Astrocyte of the cerebellum (primary cell): ENCODE measurements around the gene CLCN1.
A peak's percentile ranks its signal among the peaks of the same experiment; 100 is the strongest.

ENCODE experiments used
- DNase-seq: peaks from one replicate; pipeline ENCODE4 v3.0.0-alpha.2; 2011; ENCODE audit warnings: low read depth
- H3K4me3 ChIP-seq: 2 replicates; pipeline ENCODE4 v1.5.1; 2011; ENCODE audit warnings: mild to moderate bottlenecking, low read depth, low read length, moderate library complexity
- CTCF ChIP-seq: IDR thresholded peaks from 2 replicates; pipeline ENCODE4 v1.5.1; 2012; ENCODE audit warnings: low read length, low read depth, moderate library complexity, mild to moderate bottlenecking; ENCODE audit errors: missing control alignments
- in situ Hi-C: cut with HindIII; loops from 2 replicates; pipeline ENCODE4 v1.10.0; 2017; ENCODE audit warnings: low sequenced_read_pairs

Gene CLCN1

GRCh38 chr7:143290293-143290692 is 25.6 kb upstream of the CLCN1 start:
- no peak for DNase-seq
- no peak for TF ChIP-seq CTCF
- in situ Hi-C loops, result no loop called here
- H3K4me3 ChIP-seq, result no peak overlapping the region

DNA sequence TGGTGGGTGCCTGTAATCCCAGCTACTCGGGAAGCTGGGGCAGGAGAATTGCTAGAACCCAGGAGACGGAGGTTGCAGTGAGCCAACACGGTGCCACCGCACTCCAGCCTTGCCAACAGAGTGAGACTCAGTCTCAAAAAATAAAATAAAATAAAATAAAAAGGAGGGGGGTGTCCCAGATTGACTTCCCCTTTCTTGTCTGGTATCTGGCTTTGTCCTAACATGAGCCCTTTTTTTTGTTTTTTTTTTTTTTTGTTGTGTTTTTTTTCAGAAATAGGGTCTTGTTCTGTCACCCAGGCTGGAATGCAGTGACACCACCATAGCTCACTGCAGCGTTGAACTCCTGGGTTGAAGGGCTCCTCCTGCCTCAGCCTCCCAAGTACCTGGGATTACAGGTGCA is 23.0 kb upstream of the CLCN1 start:
- H3K4me3 ChIP-seq, result no peak overlapping the region
- DNase-seq, result no peak
- in situ Hi-C loops, result no loop called here
- TF ChIP-seq CTCF, result no peak

DNA sequence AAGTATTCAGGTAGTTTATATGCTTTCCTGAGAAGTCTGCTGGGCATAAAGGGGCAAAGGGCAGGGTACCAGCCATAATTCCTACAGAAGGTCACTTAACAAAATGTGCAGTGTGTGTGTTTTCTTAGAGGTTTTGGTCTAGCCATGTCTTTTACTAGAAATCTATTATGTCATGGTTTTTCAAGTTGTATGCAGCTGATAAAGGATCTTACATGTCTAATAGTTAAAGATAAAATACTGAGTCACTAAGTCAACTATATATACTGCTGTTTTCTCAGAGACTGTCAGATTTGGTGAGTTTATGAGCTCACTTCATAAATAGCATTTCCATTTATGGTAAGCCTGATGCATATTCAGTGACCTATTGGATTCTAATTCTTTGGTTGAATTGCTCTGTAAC is 20.0 kb upstream of the CLCN1 start:
- DNase-seq, result no peak
- TF ChIP-seq CTCF, result no peak
- H3K4me3 ChIP-seq, result no peak overlapping the region
- in situ Hi-C loops, result no loop called here

DNA sequence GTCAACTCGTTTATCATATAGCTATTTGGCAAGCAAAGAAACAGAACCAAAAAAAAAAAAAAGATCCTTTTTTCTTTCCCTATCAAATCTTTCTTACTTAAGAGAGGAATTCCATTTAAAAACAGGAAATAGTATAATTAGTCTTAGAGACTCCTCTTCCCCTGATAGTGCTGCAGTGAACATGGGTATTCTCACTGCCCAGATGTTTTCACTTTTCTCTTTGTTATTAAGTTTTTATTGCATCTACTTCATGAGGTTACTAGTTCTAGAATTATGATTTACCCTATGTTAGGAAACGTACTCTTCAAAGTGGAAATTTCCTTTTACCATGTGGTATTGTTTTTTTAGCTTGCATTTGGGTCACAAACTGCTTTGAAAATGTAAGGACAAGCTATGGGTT is 19.2 kb upstream of the CLCN1 start:
- no peak overlapping the region for H3K4me3 ChIP-seq
- no peak for TF ChIP-seq CTCF
- in situ Hi-C loops, result no loop called here
- DNase-seq, result no peak

DNA sequence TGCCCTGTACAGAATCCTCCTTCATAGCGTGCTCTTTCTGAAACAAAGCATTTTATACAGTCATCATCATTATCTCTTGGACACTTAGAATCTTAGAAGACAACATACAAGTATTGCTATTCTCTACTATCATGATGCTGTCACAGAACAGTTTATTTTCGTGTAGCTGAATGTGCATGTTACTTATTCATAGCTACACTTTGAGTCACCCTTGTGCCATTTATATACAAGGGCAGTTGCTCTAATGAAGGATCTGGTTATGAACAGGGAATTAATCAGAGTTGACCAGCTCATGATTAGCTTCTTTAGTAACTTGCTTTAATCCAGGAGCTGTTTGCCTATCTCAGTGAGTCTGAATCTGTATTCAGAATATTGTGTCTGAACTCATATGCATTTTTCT is 16.6 kb upstream of the CLCN1 start:
- no peak for TF ChIP-seq CTCF
- in situ Hi-C loops, result no loop called here
- DNase-seq, result no peak
- H3K4me3 ChIP-seq, result no peak overlapping the region

DNA sequence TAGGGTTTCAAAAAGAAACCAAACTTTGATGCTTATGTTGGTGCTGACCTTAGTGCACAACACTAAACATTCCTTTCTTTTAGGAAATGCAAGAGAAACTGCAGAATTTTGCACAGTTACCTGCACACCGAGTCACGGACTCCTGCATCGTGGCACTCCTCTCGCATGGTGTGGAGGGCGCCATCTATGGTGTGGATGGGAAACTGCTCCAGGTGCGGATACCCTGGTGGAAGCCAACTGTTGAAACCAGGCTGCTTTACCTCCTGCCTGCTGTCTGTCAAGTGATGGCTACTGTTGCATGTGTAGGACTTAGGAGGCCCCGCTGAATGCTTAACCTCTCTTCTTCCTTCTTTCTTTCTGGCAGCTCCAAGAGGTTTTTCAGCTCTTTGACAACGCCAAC is 16.1 kb upstream of the CLCN1 start:
- H3K4me3 ChIP-seq, result no peak overlapping the region
- DNase-seq, result no peak
- in situ Hi-C loops, result no loop called here
- peak; percentile 72 for TF ChIP-seq CTCF
